Smooth muscle cell (in vitro differentiated cells): Measurements from ENCODE around the gene TIPIN. TPM values are rescaled to one million over a fixed set of nuclear protein-coding genes. Genes with fewer than 3 reads are reported as not detected.
A peak's percentile ranks its signal among the peaks of the same experiment; 100 is the strongest.

Experiments used
- DNase-seq: peaks from one replicate; lab custom pipeline; 2025; ENCODE audit not compliant: unreplicated experiment; lab: John Stamatoyannopoulos, UW
- H2AFZ ChIP-seq: fragments of 200-600 bp; sonication (generic); 2 replicates; pipeline ENCODE4 v1.6.0; 2016; ENCODE audit warnings: antibody characterized with exemption, low read depth, mild to moderate bottlenecking
- H3F3A ChIP-seq: fragments of 200-600 bp; sonication (generic); 2 replicates; pipeline ENCODE4 v1.6.0; 2017; ENCODE audit warnings: antibody characterized with exemption, low read depth
- H3K27ac ChIP-seq: fragments of 200-600 bp; sonication (generic); 2 replicates; pipeline ENCODE4 v1.5.1; 2016; ENCODE audit warnings: low read depth, mild to moderate bottlenecking
- H3K27me3 ChIP-seq: fragments of 200-600 bp; sonication (generic); 2 replicates; pipeline ENCODE4 v1.6.1; 2016; ENCODE audit warnings: low read depth, mild to moderate bottlenecking
- H3K36me3 ChIP-seq: fragments of 200-600 bp; sonication (generic); 2 replicates; pipeline ENCODE4 v1.5.1; 2016; ENCODE audit warnings: low read depth
- H3K4me1 ChIP-seq: fragments of 200-600 bp; sonication (generic); 2 replicates; pipeline ENCODE4 v1.5.1; 2016; ENCODE audit warnings: low read depth
- H3K4me2 ChIP-seq: fragments of 200-600 bp; sonication (generic); 2 replicates; pipeline ENCODE4 v1.6.0; 2016; ENCODE audit warnings: mild to moderate bottlenecking
- H3K4me3 ChIP-seq: fragments of 200-600 bp; sonication (generic); 2 replicates; pipeline ENCODE4 v1.5.1; 2016; ENCODE audit warnings: mild to moderate bottlenecking
- H3K79me2 ChIP-seq: fragments of 200-600 bp; sonication (generic); 2 replicates; pipeline ENCODE4 v1.6.0; 2016; ENCODE audit warnings: low read depth, mild to moderate bottlenecking
- H3K9ac ChIP-seq: fragments of 200-600 bp; sonication (generic); 2 replicates; pipeline ENCODE4 v1.6.0; 2016; ENCODE audit warnings: low read depth
- H3K9me3 ChIP-seq: fragments of 200-600 bp; sonication (generic); replicated peaks from 2 replicates; pipeline ENCODE4 v1.5.1; 2016; ENCODE audit warnings: low read depth
- H4K20me1 ChIP-seq: fragments of 200-600 bp; sonication (generic); 2 replicates; pipeline ENCODE4 v1.6.0; 2016; ENCODE audit warnings: low read depth
- CTCF ChIP-seq: fragments of 200-600 bp; sonication (generic); IDR thresholded peaks from 2 replicates; pipeline ENCODE4 v1.5.1; 2017; ENCODE audit warnings: borderline replicate concordance, mild to moderate bottlenecking, antibody characterized with exemption; ENCODE audit not compliant: insufficient read depth, poor library complexity, severe bottlenecking
- WGBS: methylation state at CpG from one replicate; pipeline ENCODE4 v1.1.7; 2016; ENCODE audit warnings: low lambda C conversion rate; 5-methylcytosine and 5-hydroxymethylcytosine counted together
- polyA plus RNA-seq: library from polyadenylated mRNA; unstranded; fragments of >200 nt; fragmentation: Nextera tagmentation; extraction: Ambion mirVana; gene quantifications from 2 replicates; pipeline ENCODE4 v1.2.1, GENCODE V29; 2016
- total RNA-seq: library from RNA; depleted of rRNA; stranded (reverse); fragments of >200 nt; gene quantifications from 2 replicates; pipeline ENCODE4 v1.2.3, GENCODE V29; 2014

Gene TIPIN
- total and polyA plus RNA-seq, 2 experiments from 2014 or later, result 9.8 to 9.9 TPM

DNA sequence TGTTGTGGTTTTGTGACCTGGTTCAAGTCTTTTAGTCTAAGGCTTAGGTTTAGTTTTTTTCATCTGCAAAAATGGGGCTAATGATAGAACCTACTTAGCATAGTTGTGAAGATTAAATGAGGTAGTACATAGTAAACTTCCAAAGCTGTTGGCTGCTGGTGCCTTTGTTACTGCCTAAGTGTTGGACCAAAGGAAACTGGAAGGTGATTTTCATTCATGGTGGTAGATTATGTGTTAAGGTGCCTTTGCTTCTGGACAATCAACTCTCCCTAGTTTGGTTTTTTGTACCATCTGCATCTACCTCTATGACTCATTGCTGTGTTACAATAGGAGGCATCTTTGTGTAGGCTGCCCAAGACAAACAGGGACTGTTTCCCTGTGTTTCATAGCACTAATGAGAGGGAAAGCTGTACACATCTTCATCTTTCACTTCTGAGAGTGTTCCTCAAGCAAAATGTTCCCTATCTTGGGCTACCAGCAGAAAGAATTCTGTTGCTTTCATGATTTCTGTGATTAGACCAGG, 33.4 kb upstream of the TIPIN start:
- DNase-seq, result no peak
- no peak for TF ChIP-seq CTCF
- Histone ChIP-seq H3K4me3 (no peak overlapping the region), H2AFZ (no peak overlapping the region), H3K27me3 (no peaks in the 10 kb centered on the region), H3K27ac (no peak overlapping the region), H3F3A (no peaks in the 10 kb centered on the region), H3K9ac (no peak overlapping the region), H3K4me1 (peaks cover 9% of the 10 kb centered on the region), H3K79me2 (peaks cover 75% of the 10 kb centered on the region), H4K20me1 (peaks cover 75% of the 10 kb centered on the region), H3K9me3 (no peaks in the 10 kb centered on the region), H3K4me2 (no peak overlapping the region), H3K36me3 (no peaks in the 10 kb centered on the region)

- no peaks in the 10 kb centered on the region for H3K9me3 ChIP-seq
- H3K27ac ChIP-seq, result no peak overlapping the region
- H3K4me1 ChIP-seq, result peaks cover 9% of the 10 kb centered on the region
- no peak overlapping the region for H2AFZ ChIP-seq
- H3K4me2 ChIP-seq, result no peak overlapping the region
- peaks cover 69% of the 10 kb centered on the region for H3K79me2 ChIP-seq
- TF ChIP-seq CTCF, result no peak
- no peaks in the 10 kb centered on the region for H3K27me3 ChIP-seq
- H3K9ac ChIP-seq, result no peak overlapping the region
- no peak for DNase-seq
- H3K4me3 ChIP-seq, result no peak overlapping the region
- 95% methylated on average over 13 of the region's 14 CpGs for WGBS
- H3F3A ChIP-seq, result no peaks in the 10 kb centered on the region
- H3K36me3 ChIP-seq, result no peaks in the 10 kb centered on the region
- peaks cover 68% of the 10 kb centered on the region for H4K20me1 ChIP-seq
These were observed 32.8 kb upstream of the TIPIN start for GRCh38 chr15:66389098-66389858.

GRCh38 chr15:66388576-66388975, 32.1 kb upstream of the TIPIN start:
- Histone ChIP-seq H2AFZ (no peak overlapping the region), H3K4me1 (peaks cover 9% of the 10 kb centered on the region)

More at GRCh38 chr15:66388576-66388975, 32.1 kb upstream of the TIPIN start:
- H3K9ac ChIP-seq, result no peak overlapping the region
- H3K36me3 ChIP-seq, result no peaks in the 10 kb centered on the region
- no peak for DNase-seq
- H3K4me2 ChIP-seq, result peak overlapping the region; percentile 86
- H3K79me2 ChIP-seq, result peaks cover 62% of the 10 kb centered on the region
- no peaks in the 10 kb centered on the region for H3F3A ChIP-seq
- H3K27me3 ChIP-seq, result no peaks in the 10 kb centered on the region
- no peak for TF ChIP-seq CTCF
- H3K27ac ChIP-seq, result no peak overlapping the region
- H4K20me1 ChIP-seq, result peaks cover 61% of the 10 kb centered on the region
- 87% methylated on average over 5 of the region's 5 CpGs for WGBS
- H3K9me3 ChIP-seq, result no peaks in the 10 kb centered on the region
- peak overlapping the region; percentile 63 for H3K4me3 ChIP-seq
